NK-92 (cell line): ENCODE results near the gene TCL1A.
"Not testable (repeated sequence)": the region's sequence is repeated elsewhere in the genome, so short reads cannot be mapped to it uniquely, and the experiment has no call there.

Experiments
- DNase-seq: peaks from one replicate; lab custom pipeline; 2025; ENCODE audit not compliant: unreplicated experiment; lab: John Stamatoyannopoulos, UW

TCL1A gene, protein sequence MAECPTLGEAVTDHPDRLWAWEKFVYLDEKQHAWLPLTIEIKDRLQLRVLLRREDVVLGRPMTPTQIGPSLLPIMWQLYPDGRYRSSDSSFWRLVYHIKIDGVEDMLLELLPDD

DNA sequence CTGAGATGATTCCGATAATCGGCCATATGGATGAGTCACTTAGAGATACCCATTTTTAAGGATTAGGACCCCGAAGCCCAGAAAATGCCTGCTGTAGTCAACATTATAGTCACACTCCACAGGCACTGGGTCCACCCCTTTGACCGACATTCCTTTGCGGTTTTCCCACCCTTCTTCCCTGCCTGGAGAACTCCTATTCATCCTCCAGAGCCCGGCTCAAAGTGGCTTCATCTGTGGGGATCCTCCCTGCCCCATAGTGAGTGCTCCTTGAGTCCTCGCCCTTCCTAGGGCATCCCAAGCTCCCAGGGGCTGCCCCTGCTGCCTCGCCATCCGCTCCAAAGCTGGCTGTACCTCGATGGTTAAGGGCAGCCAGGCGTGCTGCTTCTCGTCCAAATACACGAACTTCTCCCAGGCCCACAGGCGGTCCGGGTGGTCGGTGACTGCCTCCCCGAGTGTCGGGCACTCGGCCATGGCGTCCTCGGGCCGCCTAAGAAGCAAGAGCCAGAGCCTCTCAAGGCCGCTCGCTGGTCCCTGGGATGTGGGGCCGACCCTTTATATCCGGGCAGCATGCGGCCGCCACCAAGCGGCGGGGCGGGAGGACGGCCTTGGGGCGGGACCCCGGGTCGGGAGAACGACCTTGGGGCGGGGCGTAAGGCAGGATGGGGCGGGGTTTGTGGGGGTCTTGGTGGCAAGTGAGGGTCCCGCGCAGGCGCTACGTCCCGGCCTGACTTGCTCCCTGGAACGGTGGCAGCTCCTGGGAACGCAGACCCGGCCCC is at the start of gene TCL1A:
TSS of gene TCL1A (minus strand) at position 530 of the 776 bp plus-strand sequence. CDS start at position 471, 59 bp downstream.
- no peak for DNase-seq

DNA sequence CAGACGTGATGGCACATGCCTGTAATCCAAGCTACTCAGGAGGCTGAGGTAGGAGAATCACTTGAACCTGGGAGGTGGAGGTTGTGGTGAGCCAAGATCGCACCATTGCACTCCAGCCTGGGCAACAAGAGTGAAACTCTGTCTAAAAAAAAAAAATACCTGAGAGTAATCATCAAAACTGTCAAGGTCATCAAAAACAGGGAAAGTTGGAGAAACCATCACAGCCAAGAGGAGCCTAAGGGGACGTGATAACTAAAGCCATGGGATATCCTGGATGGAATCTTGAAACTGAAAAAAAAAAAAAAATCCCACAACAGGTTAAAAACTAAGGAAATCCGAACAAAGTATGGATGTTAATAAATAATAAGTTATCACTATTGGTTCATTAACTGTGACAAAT is 49.1 kb upstream of the TCL1A start:
- not testable (repeated sequence) for DNase-seq

DNA sequence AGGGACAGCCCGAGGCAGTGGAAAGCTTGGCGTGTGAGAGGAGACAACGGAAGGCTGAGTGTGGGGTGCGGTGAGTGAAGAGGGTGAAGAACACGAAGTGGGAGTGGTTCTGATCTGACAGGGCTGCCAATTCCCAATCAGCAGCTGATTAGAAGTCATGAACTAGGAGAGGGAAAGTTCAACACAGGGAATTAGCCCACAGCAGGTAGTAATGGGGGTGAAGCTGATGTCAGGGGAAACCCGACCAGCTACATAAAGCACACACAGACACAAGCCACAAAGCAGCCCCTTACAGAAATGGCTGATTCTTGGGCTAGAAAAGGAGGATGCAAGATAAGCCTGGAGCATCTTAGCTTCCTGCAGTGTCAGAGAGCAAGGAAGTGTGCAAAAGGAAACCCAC is 47.5 kb upstream of the TCL1A start:
- no peak for DNase-seq

DNA sequence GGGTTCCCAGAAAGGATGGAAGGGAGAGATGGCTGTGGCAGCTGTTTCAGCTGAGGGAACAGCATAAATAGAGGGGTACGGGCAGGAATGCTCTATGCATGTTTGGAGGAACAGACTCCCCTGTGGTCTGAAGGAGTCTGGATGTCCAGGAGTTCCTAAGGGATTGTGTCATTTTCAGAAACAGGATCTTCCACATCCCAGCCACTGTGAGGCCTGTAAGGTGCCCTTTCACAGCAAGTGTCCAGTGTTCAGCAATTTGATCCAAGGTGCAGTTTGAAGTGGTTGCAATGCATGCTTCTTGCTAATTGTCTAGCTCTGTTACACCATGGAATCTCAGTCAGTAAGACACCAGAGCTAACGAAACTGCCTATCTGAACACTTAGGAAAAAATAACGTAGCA is 46.7 kb upstream of the TCL1A start:
- DNase-seq: no peak

DNA sequence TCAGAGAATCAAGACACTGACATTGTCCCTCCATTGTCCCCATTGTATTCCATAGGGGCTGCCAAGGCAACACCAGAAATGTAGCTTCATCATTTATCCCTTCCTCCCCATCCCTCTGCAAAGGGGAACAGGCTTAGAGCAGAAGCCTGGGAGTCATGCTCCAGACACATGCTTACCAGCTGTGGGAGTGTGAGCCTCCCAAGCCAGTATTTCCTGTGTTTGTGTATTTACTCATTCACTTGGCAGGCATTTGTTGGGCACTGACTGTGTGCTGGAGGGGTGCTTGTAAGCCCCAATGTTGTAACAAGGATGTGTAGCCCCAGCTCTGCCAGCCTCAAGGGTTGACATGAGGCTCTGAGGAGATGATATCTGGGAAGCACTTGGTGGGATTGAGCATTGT is 46.0 kb upstream of the TCL1A start:
- DNase-seq: no peak

DNA sequence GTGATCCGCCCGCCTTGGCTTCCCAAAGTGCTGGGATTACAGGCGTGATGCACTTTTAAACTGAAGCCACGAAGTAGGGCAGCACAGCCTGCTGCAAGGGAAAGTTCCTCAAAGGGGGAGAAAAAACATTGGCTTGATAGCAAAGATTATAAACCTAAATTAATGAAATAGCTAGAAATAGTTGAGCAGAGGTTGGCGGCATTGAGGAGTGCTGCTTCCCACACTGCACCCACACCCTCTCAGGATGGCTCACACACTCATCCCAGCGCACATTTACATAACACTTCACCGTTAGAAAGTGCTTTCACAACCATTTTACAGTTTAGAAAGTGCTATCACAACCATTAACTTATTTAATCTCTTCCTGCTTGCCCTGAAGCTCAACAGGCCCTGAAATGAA is 44.4 kb upstream of the TCL1A start:
- DNase-seq: no peak

DNA sequence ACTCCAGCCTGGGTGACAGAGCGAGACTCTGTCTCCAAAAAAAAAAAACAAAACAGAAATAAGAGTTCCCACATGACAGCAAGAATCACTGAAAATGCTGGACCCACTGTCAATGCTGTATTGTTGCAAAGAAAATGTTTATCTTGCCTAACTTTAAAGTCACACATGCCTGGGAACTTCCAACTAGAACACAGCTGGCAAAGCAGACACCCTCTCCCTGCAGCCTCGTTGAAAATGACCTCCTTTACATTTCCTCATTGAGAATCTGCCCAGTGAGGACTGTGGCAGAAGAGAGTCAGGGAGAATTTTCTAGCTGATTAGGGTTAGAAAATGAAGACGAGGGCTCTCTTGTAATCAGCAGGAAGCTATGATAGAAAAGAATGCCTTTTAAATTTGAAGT is 42.8 kb upstream of the TCL1A start:
- DNase-seq: no peak

DNA sequence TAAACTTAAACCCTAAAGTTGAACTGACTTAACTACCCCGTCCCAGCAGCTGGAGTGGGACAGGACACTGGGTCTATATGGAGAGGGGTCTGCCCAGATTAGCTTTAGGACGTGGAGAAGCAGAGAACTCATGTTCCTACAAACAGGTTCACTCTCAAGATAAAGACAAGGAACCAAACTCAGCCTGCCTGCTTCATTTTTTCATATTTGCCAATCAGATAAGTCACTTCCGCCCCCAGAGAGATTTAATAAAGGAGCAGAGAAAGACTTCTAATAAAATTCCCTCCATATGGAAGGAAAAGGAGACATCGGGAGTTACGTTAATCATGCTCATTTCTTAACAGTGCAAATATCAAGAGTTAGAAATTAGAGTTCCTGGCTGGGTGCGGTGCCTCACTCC is 42.2 kb upstream of the TCL1A start:
- no peak for DNase-seq

DNA sequence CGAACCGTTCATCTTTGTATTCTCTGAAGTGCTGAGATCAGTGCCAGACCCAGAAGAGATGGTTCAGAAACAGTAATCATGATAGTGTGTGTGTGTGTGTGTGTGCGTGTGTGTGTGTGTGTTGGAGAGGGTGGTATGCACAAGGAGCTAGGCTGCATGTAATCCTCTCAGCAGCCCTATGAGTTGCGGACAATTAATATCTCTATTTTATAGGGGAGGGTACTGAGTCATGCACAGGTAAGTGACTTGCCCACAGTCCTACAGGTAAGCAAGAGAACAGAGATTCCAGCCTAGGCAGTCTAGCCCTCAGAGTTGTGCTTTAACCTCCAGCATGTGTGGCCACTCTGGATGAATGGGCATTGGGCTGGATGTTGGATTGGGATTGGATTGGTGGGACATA is 27.9 kb upstream of the TCL1A start:
- DNase-seq: no peak

DNA sequence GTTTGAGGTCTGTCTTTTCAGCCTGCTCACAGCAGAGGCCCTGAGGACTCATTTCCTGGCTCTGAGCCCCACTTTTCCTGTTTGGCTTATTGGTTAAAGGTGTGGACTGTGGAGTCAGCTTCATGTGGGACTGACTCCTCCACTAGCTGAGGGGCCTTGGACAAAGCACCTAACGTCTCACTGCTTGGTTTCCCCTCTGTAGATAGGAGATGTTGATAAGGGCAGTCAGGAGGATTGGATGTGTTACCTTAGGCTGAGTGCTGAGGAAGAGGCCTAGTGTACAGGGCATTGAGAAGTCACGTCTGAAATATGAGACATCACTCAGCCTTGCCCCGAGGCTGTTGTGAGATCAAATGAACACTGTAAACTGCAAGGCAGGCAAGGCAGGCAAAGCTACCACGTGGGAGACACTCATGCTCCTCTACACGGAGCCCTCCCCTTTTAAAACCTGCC is 27.1 kb upstream of the TCL1A start:
- DNase-seq: no peak

DNA sequence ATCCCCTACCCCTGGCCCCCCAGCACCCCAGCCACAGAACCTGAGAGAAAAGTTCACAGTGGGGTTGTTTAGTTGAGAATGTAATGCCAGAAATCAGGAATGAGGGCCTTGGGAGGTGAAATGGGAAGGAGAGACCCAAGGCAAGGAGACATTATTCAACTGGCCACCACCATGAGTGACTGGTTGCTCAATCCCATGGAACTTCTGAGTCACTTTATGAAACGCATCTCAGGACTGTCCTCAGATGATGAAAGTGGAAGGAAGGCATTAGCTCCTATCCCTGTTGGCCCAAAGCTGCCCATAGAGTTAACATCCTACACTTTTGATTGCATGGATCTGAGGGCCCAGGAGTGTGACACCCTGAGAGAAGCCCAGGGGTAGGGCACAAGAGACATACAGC is 25.4 kb upstream of the TCL1A start:
- no peak for DNase-seq

DNA sequence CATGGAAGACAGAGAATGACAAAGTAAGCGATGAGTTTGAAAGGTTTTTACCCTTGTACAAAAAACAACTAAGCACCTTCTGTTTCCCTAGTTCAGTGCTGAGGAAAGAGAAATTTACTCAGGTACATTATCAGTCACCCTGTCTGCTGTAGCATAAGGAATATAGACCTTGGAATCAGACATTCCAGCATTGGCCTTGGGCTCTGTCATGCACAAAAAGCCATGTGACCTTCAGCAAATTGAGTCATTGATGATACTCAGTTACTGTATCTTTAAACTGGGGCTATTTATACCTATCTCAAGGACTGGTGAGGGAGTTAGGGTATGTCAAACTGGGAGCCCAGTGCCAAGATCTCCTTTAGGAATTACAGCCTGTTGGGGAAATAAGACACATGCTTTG is 19.3 kb upstream of the TCL1A start:
- DNase-seq: no peak

DNA sequence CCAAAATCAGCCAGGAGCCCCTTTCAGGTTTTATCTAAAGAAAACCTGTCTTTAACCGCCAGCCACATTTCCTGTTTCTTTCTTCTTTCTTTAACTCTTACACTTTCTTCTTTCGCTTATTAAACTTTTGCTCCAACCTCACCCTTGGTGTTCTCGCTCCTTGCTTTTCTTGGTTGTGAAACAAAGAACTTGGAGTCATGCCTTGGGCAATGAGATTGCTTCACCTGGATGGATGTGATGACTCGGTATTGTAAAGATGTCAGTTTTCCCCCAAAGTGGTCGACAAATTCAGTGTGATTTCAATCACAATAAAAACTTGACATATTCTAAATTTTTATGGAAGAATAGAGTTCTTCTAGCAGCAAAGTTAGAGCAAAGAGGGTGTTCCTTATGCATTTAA is 16.2 kb upstream of the TCL1A start:
- DNase-seq: no peak

DNA sequence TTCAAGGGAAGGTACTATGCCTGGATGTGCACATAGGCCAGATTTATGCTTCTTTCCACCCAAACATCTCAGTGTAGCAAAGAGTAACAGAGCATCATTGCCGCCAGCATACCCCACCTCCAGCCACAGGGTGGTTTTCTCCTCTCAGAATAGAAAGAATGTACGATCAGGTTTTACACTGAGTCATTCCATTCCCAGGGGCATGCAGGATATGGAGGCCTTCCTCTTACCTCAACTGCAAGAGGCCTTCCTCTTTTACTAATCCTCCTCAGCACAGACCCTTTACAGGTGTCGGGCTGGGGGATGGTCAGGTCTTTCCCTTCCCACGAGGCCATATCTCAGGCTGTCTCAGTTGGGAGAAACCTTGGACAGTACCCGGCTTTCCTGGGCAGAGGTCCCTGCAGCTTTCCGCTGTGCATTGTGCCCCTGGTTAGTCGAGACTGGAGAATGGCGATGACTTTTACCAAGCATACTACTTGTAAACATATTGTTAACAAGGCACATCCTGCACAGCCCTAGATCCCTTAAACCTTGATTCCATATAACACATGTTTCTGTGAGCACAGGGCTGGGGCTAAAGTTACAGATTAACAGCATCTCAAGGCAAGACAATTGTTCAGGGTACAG is 15.6 kb upstream of the TCL1A start:
- DNase-seq: not testable (repeated sequence)

DNA sequence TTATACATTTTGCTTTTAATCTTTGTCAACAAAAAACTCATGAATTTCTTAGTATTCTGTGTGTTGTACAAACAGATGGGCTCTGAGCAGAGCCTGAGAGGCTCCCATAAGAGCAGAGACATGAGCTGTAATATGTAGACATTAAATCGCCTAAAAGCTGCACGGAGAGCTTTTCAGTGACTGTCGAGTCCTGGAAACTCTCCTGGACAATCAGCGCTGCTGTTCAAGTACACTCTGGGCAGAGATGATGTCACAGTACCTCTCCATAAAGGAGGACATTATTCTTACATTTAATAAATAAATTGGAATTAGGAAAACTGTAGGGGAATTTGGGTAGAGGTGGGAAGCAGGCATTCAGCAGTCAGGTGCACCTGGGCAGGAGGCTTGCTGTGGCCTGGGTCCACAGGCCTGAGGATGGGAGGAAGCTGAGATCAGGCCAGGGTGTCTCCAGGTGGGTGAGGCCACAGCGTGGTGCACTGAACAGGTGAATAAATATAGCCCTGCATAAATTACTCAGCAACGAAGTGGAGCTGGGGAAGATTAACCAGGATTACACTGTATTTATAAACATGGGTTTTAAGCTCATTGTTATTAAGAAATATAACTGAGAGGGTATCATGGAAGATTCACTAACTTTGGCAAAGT is 13.3 kb upstream of the TCL1A start:
- no peak for DNase-seq

DNA sequence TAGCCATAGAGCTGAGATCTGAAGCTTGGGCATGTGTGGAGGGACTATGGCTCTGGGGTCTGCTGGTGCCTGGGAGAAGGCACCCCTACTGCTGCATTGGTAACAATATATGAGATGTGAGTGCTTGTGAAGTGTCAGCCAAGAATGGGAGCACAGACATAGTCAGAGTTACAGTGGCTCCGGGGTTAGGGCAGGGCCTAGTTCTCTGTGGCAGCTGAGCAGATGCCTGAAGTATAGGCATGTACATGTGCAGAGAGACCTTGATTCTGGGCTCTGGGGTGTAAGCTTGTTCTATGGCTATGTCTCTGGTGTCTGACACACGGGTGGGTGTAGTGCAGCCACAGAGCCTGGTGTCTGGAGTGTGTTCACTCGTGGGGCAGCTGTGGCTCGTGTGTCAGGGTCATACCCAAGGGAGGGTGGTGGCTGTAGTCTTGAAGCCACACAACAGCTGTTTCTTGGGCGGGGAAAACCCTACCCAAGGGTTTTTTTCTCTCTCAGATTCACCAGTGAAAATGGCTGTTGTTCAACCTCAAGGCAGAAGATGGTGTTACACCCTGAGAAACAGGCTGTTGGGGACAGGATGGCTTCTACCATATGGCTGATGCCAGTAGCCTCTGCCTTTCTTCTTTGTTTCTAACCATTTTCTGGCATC is 11.9 kb upstream of the TCL1A start:
- no peak for DNase-seq

DNA sequence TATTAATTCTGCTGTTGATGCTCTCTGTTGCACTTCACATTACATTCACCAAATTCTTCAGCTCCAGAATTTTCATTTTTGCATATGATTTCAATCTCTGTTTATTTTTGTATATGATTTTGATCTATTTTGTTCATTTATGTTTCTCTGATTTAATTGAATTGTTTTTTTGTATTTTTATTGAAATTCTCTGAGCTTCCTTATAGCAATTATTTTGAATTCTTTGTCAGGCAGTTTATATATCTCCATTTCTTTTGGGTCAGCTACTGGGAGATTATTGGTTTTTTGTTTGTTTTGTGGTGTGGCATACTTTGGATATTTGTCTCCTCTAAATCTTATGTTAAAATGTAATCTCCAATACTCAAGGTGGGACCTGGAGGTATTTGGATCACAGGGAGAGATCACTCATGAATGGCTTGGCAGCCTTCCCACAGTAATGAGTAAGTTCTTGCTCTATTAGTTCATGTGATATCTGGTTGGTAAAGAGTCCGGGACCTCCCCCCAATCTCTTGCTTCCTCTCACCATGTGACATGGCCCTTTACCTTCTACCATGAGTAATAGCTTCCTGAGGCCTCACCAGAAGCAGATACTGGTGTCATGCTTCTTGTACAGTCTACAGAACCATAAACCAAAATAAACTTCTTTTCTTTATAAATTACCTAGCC is 8.7 kb upstream of the TCL1A start:
- no peak for DNase-seq

DNA sequence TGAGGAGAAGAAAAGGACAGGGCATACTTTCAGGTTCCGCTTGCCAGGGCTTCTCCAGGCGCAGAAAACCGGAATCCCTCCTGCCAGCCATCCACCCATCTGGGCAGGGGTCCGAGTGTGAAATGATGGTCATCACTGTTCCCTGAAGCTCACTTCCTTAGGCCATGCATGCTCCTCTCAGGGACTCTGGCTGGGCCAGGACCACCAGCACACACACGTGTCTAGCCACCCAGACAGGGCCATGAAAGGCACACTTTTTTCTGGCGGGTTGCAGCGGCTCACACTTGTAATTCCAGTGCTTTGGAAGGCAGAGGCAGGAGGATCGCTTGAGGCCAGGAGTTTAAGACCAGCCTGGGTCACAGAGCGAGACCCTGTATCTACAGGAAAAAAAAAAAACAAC is 1.5 kb downstream of the TCL1A start:
- no peak for DNase-seq

DNA sequence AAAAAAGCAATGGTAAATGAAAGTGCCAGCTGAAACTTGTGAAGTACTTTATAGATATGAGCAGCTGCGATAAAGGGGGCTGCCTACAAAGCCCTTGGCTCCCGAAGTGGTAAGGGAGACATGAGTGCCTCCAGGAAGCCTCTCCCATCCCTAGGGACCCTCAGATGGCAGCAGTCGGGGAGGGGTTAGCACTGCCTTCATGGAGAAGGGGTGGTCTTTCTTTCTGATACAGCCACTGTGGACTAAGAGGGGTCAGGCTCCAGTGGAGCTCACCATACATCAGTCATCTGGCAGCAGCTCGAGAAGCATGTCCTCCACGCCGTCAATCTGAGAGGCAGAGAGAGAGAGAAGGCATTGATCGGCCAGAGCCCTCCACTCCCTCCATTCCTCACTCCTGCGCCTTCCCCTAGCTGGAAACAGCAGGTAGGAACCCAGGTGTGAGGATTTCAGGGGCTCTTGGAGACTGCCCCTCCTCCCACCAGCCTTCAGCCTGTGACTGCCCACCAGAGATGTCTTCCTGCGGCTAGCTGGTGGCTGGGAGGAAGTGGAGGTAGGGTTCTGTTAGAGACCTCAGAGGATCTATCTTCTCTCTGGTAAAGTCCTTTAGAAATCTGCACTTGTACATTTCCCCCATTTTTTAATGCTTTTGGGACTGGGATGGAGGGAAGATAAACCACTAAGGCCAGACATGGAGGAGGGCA is 2.3 kb downstream of the TCL1A start:
- DNase-seq: no peak

DNA sequence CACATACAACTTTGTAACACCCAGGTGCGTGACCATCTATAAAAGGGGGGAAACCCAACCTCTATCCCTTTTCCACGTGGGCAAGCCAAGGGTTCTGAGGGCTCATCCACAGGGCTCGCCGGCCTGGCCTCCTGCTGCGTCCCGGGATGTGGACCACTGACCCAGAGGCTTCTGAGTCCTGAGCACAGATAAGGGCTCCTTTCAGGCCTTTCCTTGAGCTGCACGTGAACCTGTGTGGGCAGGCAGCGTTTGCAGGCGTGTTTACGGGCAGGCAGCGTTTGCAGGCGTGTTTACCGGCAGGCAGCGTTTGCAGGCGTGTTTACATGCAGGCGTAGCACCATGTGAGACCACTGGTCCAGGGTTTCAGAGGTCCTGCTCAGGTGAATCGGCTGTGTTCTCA is 3.8 kb downstream of the TCL1A start:
- no peak for DNase-seq
